Erythroblast (primary cell): ENCODE results near the gene AKAP8.

Source experiments
- GATA1 ChIP-seq: IDR thresholded peaks from 2 replicates; pipeline ENCODE4 v1.6.1; 2011; ENCODE audit warnings: low read depth, mild to moderate bottlenecking, control low read depth, low read length, moderate library complexity
- POLR2A ChIP-seq: IDR thresholded peaks from 2 replicates; pipeline ENCODE4 v1.6.1; 2011; ENCODE audit warnings: mild to moderate bottlenecking, low read length

DNA sequence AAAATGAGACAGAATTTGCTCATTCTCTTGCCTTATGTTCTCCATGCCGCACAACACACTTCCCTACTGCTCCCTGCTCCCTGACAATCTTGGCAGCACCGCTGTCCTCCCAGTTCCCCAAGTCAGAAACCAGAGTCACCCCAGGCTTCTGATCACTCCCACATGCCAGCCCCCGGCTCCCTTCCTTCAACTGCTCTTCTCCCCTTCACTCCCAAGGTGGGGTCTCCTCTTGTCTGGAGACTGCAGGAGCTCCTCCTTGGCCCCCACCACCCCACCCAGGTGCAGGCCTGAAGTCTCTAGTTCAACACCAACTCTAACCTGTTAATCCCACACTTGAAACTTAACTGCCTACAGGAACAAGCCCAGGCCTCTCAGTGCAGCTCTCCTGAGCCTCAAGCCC, 16.8 kb upstream of the AKAP8 start:
- TF ChIP-seq POLR2A (no peak), GATA1 (no peak)
